ENCODE measurements around the gene ATRIP.

Gene ATRIP

DNA sequence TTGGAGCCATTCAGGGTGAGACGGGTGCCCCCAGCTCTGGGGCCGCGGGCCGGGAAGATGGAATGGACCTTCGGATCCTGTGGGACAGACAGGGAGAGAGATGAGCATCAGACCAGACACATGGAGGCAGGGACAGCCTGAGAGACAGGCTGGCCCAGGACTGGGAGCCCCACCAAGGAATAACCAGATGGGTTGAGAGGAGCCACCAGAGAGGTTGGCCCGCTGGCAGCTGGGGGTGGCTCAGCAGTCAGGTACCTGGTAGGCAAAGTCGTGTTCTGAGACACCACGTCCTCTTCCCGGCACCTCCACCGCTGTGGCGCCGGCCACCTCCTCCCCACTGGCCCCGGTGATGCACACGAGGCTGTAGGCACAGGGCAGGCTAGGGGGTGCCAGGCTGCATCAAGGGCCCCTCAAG lies 30.4 kb upstream of the ATRIP start:
- no peak overlapping the region for H2AFZ ChIP-seq (ENCODE audit: low read length)
- H3F3A ChIP-seq (ENCODE audit: insufficient read depth, low read length), result no peaks in the 10 kb centered on the region

DNA sequence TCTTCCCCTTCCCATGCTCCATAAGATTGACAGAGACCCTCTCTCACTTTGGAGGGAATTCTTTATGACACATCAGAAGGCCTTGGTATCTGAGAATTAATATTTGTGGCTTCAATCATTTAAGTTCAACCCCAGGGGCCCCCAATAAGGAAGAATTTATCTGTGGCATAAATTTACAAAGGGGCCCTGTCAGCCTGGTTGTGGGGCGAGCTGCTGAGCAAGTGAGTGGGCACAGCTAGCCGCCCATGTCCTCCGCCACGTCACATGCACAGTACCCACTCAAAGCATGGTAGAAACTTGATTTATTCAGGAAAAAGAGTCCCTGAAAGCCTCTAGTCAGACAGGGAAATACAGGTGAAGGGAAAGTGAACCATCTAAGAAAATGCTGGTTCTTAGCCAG lies 30.0 kb upstream of the ATRIP start:
- no peaks in the 10 kb centered on the region for H4K20me1 ChIP-seq (ENCODE audit: insufficient read depth, low read length)
- H3K9me2 ChIP-seq (ENCODE audit: low read depth, low read length), result no peaks in the 10 kb centered on the region
- H3K79me2 ChIP-seq (ENCODE audit: insufficient read depth, low read length), result no peaks in the 10 kb centered on the region
- H3K4me3 ChIP-seq (ENCODE audit: low read depth, low read length, poor library complexity, severe bottlenecking), result no peak overlapping the region
- no peak overlapping the region for H3K9ac ChIP-seq (ENCODE audit: low read length)
- H2AFZ ChIP-seq (ENCODE audit: low read length), result no peak overlapping the region
- H3K4me1 ChIP-seq (ENCODE audit: insufficient read depth, low read length, severe bottlenecking), result no peaks in the 10 kb centered on the region
- no peaks in the 10 kb centered on the region for H3F3A ChIP-seq (ENCODE audit: insufficient read depth, low read length)
- no peaks in the 10 kb centered on the region for H3K36me3 ChIP-seq (ENCODE audit: insufficient read depth, low read length)
- no peaks in the 10 kb centered on the region for H3K9me3 ChIP-seq (ENCODE audit: low read length)
- peaks cover 6% of the 10 kb centered on the region; the same call in 1 of the 2 replicates for H3K27me3 ChIP-seq (ENCODE audit: insufficient read depth, low read length)
- H3K4me2 ChIP-seq (ENCODE audit: low read length), result no peak overlapping the region
- no peak for TF ChIP-seq EZH2 (IDR thresholded peaks at IDR 0.05; ENCODE audit: borderline replicate concordance, low read length)
- TF ChIP-seq, protein P1, sequence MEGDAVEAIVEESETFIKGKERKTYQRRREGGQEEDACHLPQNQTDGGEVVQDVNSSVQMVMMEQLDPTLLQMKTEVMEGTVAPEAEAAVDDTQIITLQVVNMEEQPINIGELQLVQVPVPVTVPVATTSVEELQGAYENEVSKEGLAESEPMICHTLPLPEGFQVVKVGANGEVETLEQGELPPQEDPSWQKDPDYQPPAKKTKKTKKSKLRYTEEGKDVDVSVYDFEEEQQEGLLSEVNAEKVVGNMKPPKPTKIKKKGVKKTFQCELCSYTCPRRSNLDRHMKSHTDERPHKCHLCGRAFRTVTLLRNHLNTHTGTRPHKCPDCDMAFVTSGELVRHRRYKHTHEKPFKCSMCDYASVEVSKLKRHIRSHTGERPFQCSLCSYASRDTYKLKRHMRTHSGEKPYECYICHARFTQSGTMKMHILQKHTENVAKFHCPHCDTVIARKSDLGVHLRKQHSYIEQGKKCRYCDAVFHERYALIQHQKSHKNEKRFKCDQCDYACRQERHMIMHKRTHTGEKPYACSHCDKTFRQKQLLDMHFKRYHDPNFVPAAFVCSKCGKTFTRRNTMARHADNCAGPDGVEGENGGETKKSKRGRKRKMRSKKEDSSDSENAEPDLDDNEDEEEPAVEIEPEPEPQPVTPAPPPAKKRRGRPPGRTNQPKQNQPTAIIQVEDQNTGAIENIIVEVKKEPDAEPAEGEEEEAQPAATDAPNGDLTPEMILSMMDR (IDR thresholded peaks at IDR 0.05; ENCODE audit: low read length), result no peak
- no peak overlapping the region for H3K27ac ChIP-seq (ENCODE audit: low read depth, low read length, poor library complexity, severe bottlenecking)

More for the DNA sequence above, 30.4 kb upstream of the ATRIP start:
- no peaks in the 10 kb centered on the region for H3K79me2 ChIP-seq (ENCODE audit: insufficient read depth, low read length)
- H3K27me3 ChIP-seq (ENCODE audit: insufficient read depth, low read length), result peaks cover 6% of the 10 kb centered on the region; the same call in 1 of the 2 replicates
- H3K4me1 ChIP-seq (ENCODE audit: insufficient read depth, low read length, severe bottlenecking), result no peaks in the 10 kb centered on the region
- H3K9me2 ChIP-seq (ENCODE audit: low read depth, low read length), result no peaks in the 10 kb centered on the region
- no peak overlapping the region for H3K4me3 ChIP-seq (ENCODE audit: low read depth, low read length, poor library complexity, severe bottlenecking)
- no peak overlapping the region for H3K27ac ChIP-seq (ENCODE audit: low read depth, low read length, poor library complexity, severe bottlenecking)
- no peaks in the 10 kb centered on the region for H3K9me3 ChIP-seq (ENCODE audit: low read length)
- no peak for TF ChIP-seq EZH2 (IDR thresholded peaks at IDR 0.05; ENCODE audit: borderline replicate concordance, low read length)
- TF ChIP-seq, protein P1 (IDR thresholded peaks at IDR 0.05; ENCODE audit: low read length), result no peak
- H3K9ac ChIP-seq (ENCODE audit: low read length), result no peak overlapping the region
- no peak overlapping the region for H3K4me2 ChIP-seq (ENCODE audit: low read length)
- no peaks in the 10 kb centered on the region for H4K20me1 ChIP-seq (ENCODE audit: insufficient read depth, low read length)
- no peaks in the 10 kb centered on the region for H3K36me3 ChIP-seq (ENCODE audit: insufficient read depth, low read length)

- H3F3A ChIP-seq (ENCODE audit: insufficient read depth, low read length), result no peaks in the 10 kb centered on the region
- no peak overlapping the region for H2AFZ ChIP-seq (ENCODE audit: low read length)
- no peak overlapping the region for H3K27ac ChIP-seq (ENCODE audit: low read depth, low read length, poor library complexity, severe bottlenecking)
- H3K9me2 ChIP-seq (ENCODE audit: low read depth, low read length), result no peaks in the 10 kb centered on the region
- H3K4me3 ChIP-seq (ENCODE audit: low read depth, low read length, poor library complexity, severe bottlenecking), result no peak overlapping the region
- H3K27me3 ChIP-seq (ENCODE audit: insufficient read depth, low read length), result peaks cover 6% of the 10 kb centered on the region
- H4K20me1 ChIP-seq (ENCODE audit: insufficient read depth, low read length), result no peaks in the 10 kb centered on the region
- no peaks in the 10 kb centered on the region for H3K36me3 ChIP-seq (ENCODE audit: insufficient read depth, low read length)
- H3K79me2 ChIP-seq (ENCODE audit: insufficient read depth, low read length), result no peaks in the 10 kb centered on the region
- no peaks in the 10 kb centered on the region for H3K9me3 ChIP-seq (ENCODE audit: low read length)
- no peak overlapping the region for H3K4me2 ChIP-seq (ENCODE audit: low read length)
- H3K9ac ChIP-seq (ENCODE audit: low read length), result no peak overlapping the region
- no peak for TF ChIP-seq EZH2 (IDR thresholded peaks at IDR 0.05; ENCODE audit: borderline replicate concordance, low read length)
- no peaks in the 10 kb centered on the region for H3K4me1 ChIP-seq (ENCODE audit: insufficient read depth, low read length, severe bottlenecking)
These were observed 28.9 kb upstream of the ATRIP start for GRCh38 chr3:48417529-48418108.

DNA sequence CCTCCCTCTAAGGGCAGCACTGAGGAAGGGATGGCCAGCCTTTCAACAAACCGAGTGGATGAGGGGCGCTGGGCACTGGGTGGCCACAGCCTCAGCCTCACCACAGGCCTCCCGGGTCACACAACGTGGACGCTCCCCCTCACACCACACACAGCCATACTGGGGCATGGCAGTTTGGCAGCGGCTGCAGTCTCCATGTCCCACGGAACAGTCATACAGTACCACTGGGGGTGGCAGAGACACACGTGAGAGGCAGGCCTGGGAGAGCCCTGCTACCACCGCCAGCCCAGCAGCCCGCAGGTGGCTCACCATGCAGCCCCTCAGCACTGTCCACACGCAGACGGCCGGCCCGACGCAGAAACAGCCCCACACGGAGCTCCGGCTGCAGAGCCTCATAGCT lies 28.4 kb upstream of the ATRIP start:
- TF ChIP-seq, protein P1 (IDR thresholded peaks at IDR 0.05; ENCODE audit: low read length), result no peak
- TF ChIP-seq EZH2 (IDR thresholded peaks at IDR 0.05; ENCODE audit: borderline replicate concordance, low read length), result no peak
- Histone ChIP-seq H3K4me3 (ENCODE audit: low read depth, low read length, poor library complexity, severe bottlenecking) (no peak overlapping the region), H4K20me1 (ENCODE audit: insufficient read depth, low read length) (no peaks in the 10 kb centered on the region), H2AFZ (ENCODE audit: low read length) (no peak overlapping the region), H3K9me3 (ENCODE audit: low read length) (no peaks in the 10 kb centered on the region), H3K4me2 (ENCODE audit: low read length) (no peak overlapping the region), H3K9me2 (ENCODE audit: low read depth, low read length) (no peaks in the 10 kb centered on the region), H3K4me1 (ENCODE audit: insufficient read depth, low read length, severe bottlenecking) (no peaks in the 10 kb centered on the region), H3K9ac (ENCODE audit: low read length) (no peak overlapping the region), H3F3A (ENCODE audit: insufficient read depth, low read length) (no peaks in the 10 kb centered on the region), H3K27me3 (ENCODE audit: insufficient read depth, low read length) (peaks cover 6% of the 10 kb centered on the region), H3K27ac (ENCODE audit: low read depth, low read length, poor library complexity, severe bottlenecking) (no peak overlapping the region), H3K79me2 (ENCODE audit: insufficient read depth, low read length) (no peaks in the 10 kb centered on the region), H3K36me3 (ENCODE audit: insufficient read depth, low read length) (no peaks in the 10 kb centered on the region)

Data from OCI-LY1 (cell line).